GM12891 (cell line): ENCODE measurements around the gene PLA2G2D.
A peak's percentile ranks its signal among the peaks of the same experiment; 100 is the strongest.
"Not testable (repeated sequence)": the region's sequence is repeated elsewhere in the genome, so short reads cannot be mapped to it uniquely, and the experiment has no call there.

ENCODE experiments used
- DNase-seq: peaks from one replicate; pipeline ENCODE4 v3.0.0; 2011; ENCODE audit warnings: low spot score; ENCODE audit not compliant: insufficient read length
- FAIRE-seq: peaks from 2 replicates; lab custom pipeline; 2011; peaks lifted over from hg19 to GRCh38; lab: Jason Lieb, UNC
- PAX5 ChIP-seq: IDR thresholded peaks from 2 replicates; pipeline ENCODE4 v1.6.1; 2011; ENCODE audit warnings: low read length, moderate library complexity, mild to moderate bottlenecking; ENCODE audit not compliant: insufficient read depth, severe bottlenecking
- POLR2A ChIP-seq: IDR thresholded peaks from 2 replicates; pipeline ENCODE4 v1.6.1; 2011; ENCODE audit warnings: low read depth, low read length, control low read depth
- POLR2AphosphoS5 ChIP-seq: IDR thresholded peaks from 2 replicates; pipeline ENCODE4 v1.6.1; 2011; ENCODE audit warnings: low read depth, low read length, control low read depth
- POU2F2 ChIP-seq: IDR thresholded peaks from 2 replicates; pipeline ENCODE4 v1.6.1; 2011; ENCODE audit warnings: low read depth, mild to moderate bottlenecking, control low read depth, low read length, moderate library complexity
- SPI1 ChIP-seq: IDR thresholded peaks from 2 replicates; pipeline ENCODE4 v1.6.1; 2011; ENCODE audit warnings: low read depth, low read length, control low read depth
- TAF1 ChIP-seq: IDR thresholded peaks from 2 replicates; pipeline ENCODE4 v1.6.1; 2011; ENCODE audit warnings: low read depth, low read length, control low read depth

The PLA2G2D gene

DNA sequence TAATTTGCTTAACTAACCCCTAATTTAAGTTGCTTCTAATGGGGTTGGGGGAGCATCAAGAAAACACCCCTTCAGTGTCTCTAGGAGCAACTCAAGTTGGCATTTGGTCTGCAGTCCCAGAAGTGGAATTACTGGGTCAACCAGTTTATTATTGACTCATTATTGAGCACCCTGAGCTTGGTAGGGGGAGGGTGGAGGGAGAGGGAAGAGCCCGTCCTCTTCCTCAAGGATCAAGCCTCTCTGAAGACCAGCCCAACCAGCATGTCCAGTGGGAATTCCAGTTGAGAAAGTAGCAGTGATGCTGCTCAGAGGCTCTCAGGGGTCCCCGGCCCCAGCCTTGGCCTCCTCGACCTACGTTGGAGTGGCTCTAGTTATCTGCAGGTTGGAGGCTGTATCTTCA lies 17.7 kb upstream of the PLA2G2D start:
- no peak for TF ChIP-seq POLR2AphosphoS5
- no peak for TF ChIP-seq PAX5
- no peak for TF ChIP-seq POU2F2
- no peak for TF ChIP-seq POLR2A
- no peak for TF ChIP-seq SPI1
- TF ChIP-seq TAF1 = no peak
- no peak for FAIRE-seq
- no peak for DNase-seq

DNA sequence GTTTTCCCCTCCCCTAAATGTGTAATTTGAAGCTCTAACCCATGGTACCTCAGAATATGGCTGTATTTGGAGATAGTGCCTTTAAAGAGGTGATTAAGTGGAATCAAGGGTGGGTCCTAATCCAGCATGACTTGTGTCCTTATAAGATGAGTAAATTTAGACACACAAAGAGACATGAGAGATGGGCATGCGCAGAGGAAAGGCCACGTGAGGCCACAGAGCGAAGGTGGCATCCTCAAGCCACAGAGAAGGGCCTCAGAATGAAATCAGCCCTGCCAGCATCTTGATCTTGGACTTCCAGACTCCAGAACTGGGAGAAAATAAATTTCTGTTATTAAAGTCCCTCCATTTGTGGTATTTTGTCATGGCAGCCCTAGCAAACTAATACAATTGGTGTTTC lies 16.9 kb upstream of the PLA2G2D start:
- TF ChIP-seq SPI1 (no peak), TAF1 (no peak), POLR2A (no peak), POLR2AphosphoS5 (no peak), PAX5 (no peak), POU2F2 (no peak)
- no peak for FAIRE-seq
- DNase-seq = no peak

DNA sequence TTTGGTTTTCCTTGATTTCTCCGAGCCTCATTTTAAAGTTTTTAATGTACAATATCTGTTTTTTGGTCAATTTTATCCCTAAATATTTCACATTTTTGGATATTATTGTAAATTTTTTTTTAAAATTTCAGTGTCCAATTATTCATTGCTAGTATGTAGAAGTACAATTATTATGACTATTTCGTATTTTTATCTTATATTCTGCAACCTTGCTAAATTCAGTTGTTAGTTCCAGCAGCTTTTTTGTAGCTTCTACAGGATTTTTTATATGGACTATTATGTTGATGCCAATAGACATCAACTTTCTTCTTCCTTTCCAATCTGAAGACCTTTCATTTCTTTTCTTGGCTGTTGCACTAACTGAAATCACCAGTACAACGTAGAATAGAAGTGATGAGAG lies 15.7 kb upstream of the PLA2G2D start:
- FAIRE-seq = no peak
- TF ChIP-seq PAX5 (no peak), POLR2AphosphoS5 (no peak), TAF1 (no peak), POLR2A (no peak), POU2F2 (no peak), SPI1 (no peak)
- no peak for DNase-seq

DNA sequence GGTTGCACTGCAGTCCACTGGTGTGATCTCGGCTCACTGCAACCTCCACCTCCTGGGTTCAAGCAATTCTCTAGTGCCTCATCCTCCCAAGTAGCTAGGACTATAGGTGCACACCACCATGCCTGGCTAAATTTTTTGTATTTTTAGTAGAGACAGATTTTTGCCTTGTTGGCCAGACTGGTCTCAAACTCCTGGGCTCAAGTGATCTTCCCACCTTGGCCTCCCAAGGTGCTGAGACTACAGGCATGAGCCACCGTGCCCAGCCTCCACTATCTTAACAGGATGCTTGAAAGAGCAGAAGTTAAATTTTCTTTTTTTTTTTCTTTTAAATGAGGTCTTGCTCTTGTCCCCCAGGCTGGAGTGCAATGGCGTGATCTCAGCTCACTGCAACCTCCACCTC lies 11.2 kb upstream of the PLA2G2D start:
- FAIRE-seq, DNase-seq: not testable (repeated sequence)

DNA sequence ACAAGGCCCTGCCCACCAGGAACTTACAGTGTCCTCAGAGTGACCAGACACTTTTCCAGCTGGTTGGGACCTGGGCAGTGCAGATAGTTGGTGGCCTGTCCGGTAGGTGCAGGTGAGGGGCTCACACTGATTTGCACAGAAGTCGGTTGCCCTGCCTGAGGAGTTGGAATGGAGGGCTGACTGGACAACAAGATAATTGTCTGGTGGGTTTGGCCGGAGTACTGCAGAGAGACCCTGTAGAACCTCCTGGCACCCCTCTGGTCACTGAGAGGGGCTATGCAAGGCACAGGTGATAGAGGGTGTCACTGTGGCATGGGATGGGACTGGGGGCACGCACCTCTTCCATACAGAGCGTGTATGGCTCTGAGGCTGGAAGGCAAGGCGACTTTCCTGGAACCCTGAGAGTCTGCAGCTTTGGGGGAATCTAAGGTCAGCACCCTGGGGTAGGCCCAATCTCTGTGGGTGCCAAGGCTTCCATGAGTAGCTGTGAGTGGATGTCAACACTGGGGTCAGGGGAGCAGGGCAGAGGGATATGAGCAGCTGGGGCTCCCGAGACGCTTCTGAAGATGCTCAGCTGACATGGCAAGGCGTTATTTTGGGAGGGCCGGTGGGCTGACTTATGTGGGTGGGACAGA lies 7.6 kb upstream of the PLA2G2D start:
- DNase-seq (no peak), FAIRE-seq (no peak)
- TF ChIP-seq POLR2A = no peak
- TF ChIP-seq SPI1 = no peak
- no peak for TF ChIP-seq TAF1
- TF ChIP-seq PAX5 = no peak
- TF ChIP-seq POLR2AphosphoS5 = no peak
- TF ChIP-seq POU2F2 = no peak

DNA sequence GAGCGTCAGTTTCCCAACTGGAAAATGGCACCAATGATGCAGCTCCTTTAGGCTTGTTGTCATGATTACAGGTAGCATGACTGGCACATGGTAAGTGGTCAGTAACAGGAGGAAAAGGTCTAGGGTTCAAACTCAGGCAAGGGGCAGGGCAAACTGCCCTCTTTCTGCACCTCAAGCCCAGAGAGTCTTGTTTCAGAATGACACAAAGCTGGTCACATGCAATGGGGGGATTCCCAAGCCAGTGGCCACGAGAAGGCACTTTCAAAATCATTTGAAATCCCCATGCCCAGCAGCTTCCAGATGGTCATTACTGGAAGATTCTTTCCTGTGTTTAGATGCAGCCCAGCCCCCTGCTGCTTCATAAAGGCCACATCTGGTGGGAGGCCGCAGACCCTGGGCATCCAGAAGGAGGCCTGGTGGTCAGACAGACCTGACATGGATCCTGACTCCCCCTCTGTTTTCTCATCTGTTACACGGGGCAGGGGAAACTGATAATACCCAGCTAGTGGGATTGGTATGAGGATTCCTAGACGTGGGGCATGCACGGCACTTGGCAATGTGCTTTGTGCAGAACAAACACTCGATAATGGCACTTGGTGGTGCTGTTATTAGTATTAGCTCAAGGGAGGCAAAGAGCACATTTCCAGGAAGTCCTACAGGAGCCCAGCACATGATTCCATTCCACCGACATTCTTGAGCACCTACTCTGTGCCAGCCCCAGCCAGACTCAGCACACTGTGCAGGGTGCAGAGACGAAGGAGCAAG lies 6.9 kb upstream of the PLA2G2D start:
- DNase-seq (no peak), FAIRE-seq (peak; percentile 54)
- TF ChIP-seq TAF1 = no peak
- TF ChIP-seq PAX5 = no peak
- no peak for TF ChIP-seq POLR2A
- no peak for TF ChIP-seq POLR2AphosphoS5
- TF ChIP-seq POU2F2 = no peak

DNA sequence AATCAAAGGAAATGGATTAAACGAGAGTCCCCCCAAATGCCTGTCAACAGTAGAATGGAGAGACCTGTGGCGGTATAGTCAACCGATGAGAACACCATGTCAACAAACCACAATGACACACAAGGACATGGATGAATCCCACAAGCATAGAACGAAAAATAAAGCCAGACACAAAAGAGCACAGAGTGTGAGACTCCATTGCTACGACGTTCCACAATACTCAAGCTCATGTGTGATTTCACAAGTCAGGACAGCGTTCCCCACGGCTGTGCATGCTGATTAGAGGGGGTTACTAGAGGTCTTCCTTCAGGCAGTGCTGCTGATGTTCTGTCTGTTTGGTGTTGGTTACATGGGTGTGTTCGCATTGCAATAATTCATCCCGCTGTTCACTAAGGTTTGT lies 5.8 kb upstream of the PLA2G2D start:
- no peak for FAIRE-seq
- no peak for DNase-seq
- TF ChIP-seq POU2F2 (no peak), SPI1 (no peak), TAF1 (no peak), POLR2A (no peak), POLR2AphosphoS5 (no peak), PAX5 (no peak)

DNA sequence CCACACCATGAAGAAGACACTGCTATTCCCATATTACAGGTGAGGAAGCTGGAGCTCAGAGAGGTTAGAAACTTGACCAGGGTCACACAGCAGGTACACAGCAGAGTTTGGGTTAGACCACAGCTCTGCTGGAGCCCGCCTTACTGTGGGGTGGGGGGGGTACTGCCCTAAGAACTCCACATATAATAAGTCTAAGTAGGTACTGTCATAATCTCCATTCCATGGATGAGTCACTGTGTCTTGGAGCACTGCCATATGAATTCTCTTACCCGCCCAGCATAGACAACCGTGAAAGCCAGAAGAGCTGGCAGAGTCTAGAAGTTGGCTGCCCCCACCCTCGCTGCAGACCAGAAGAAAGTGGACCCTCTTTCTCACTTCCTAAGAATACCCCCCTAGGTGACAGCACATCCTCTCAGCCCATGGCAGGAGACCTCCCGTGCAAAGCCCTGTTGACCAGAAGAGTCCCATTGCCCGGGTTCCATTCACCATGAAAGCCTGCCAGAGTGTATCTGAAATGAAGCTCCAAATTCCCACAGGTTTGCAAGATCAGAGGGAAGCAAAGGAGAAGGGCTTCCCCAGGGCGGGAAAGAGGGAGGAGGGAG lies 5.2 kb upstream of the PLA2G2D start:
- DNase-seq = no peak
- FAIRE-seq = peak; percentile 54
- TF ChIP-seq POU2F2 = no peak
- TF ChIP-seq POLR2AphosphoS5 = no peak
- no peak for TF ChIP-seq SPI1
- TF ChIP-seq PAX5 = no peak
- no peak for TF ChIP-seq TAF1
- no peak for TF ChIP-seq POLR2A

DNA sequence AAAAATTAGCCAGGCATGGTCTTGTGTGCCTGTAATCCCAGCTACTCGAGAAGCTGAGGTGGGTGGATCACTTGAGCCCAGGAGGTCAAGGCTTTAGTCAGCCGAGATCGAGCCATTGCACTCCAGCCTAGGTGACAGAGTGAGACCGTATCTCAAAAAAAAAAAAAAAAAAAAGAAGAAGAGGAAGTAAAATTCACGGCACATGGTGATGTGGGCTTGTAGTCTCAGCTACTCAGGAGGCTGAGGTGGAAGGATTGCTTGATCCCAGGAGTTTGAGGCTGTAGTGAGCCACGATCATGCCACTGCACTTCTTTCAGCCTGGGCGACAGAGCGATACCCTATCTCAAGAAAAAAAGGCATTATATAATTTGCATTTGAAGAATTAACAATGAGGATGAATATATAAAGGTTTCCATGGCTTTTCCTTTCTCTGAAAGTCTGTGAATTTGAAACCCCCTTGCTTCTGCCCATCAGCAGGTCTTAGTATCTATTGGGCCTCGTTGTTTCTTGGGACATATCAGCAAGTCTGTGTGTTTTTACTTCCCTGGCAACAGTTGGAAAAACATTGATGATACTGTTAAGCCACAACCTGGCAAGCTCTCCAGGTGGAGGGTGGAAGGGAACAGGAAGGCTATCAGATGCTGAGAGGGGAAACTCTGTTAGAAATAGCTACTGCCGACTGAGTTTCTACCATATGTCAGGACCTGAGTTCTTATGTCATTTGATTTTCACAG lies 4.6 kb upstream of the PLA2G2D start:
- FAIRE-seq = no peak
- no peak for TF ChIP-seq PAX5
- no peak for DNase-seq
